H1 (cell line): ENCODE data around the gene BRPF3. TPM values are rescaled to one million over a fixed set of nuclear protein-coding genes. Genes with fewer than 3 reads are reported as not detected.

Source experiments
- EGR1 ChIP-seq: IDR thresholded peaks from 2 replicates; pipeline ENCODE4 v1.6.1; 2011; ENCODE audit warnings: low read depth, low read length, borderline replicate concordance
- KDM5A ChIP-seq: fragments of 200-600 bp; IDR thresholded peaks from 2 replicates; pipeline ENCODE4 v1.7.1; 2012; ENCODE audit warnings: mild to moderate bottlenecking, low read length, inconsistent platforms, mixed read lengths
- POLR2A ChIP-seq, 2 experiments: IDR thresholded peaks; 1 replicate in 1 of 2; 2 replicates in 1 of 2; pipeline ENCODE4 v1.6.1; 2011; ENCODE audit warnings: low read depth in 2 of 2, low read length in 2 of 2, mild to moderate bottlenecking in 2 of 2; ENCODE audit errors: control extremely low read depth in 1 of 2
- SIRT6 ChIP-seq: IDR thresholded peaks from one replicate; pipeline ENCODE4 v1.7.1; 2012; ENCODE audit warnings: low read length, inconsistent platforms
- YY1 ChIP-seq: IDR thresholded peaks from 2 replicates; pipeline ENCODE4 v1.6.1; 2011; ENCODE audit warnings: low read depth, mild to moderate bottlenecking, low read length
- polyA plus RNA-seq, 7 experiments: library from polyadenylated mRNA; depleted of rRNA in 3 of 7; stranded (reverse) in 5 of 7; unstranded in 2 of 7; fragments of >200 nt in 5 of 7; fragments of 200-250 nt in 2 of 7; gene quantifications; 1 replicate in 5 of 7; 2 replicates in 1 of 7; 4 replicates in 1 of 7; pipeline versions ENCODE4 v1.2.1 to v1.2.3, GENCODE V29; 2011 to 2013; ENCODE audit warnings: missing spikeins in 2 of 7, mixed read lengths in 2 of 7
- total RNA-seq: library from RNA; stranded (reverse); fragmentation: NEBNext Ultra II Directional; extraction: Animal tissue kit (Norgen Biotek cat#: 25700); gene quantifications from 2 replicates; pipeline ENCODE4 v1.2.1, GENCODE V29; 2021
- TF ChIP-seq, protein P1 (sequence below): IDR thresholded peaks from 2 replicates; pipeline ENCODE4 v1.6.1; 2012; ENCODE audit warnings: low read length, inconsistent platforms

BRPF3 gene
- total and polyA plus RNA-seq, 2 of the 8 experiments (the other 6 are each of a cell fraction or from before 2014, with no cell fraction given) = 26.0 to 37.5 TPM

DNA sequence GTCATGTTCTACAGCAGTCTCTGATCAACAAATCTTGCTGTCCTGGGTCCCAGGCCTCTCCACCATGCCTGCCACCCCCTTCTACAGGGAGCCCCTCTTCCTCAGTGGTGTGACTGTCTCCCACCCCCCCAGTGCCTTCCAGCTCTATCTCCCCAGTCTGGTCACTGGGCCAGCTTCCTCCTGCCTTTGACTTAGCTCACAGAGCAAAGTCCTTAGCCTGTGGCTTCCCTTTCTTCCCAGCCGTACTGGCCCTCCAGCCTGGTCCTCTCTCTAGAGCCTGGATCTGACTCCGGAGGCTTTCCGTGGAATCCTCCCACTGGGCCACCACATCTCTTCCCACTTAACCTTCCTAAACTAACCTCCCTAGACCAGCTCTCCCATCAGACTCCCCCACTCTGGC is 49.2 kb upstream of the BRPF3 start (continued):
- TF ChIP-seq, protein P1, sequence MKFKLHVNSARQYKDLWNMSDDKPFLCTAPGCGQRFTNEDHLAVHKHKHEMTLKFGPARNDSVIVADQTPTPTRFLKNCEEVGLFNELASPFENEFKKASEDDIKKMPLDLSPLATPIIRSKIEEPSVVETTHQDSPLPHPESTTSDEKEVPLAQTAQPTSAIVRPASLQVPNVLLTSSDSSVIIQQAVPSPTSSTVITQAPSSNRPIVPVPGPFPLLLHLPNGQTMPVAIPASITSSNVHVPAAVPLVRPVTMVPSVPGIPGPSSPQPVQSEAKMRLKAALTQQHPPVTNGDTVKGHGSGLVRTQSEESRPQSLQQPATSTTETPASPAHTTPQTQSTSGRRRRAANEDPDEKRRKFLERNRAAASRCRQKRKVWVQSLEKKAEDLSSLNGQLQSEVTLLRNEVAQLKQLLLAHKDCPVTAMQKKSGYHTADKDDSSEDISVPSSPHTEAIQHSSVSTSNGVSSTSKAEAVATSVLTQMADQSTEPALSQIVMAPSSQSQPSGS = no peak
- TF ChIP-seq SIRT6 (no peak), KDM5A (no peak), YY1 (no peak), POLR2A (IDR thresholded peaks at IDR 0.05; ENCODE audit: control extremely low read depth in 1 of 2, low read depth in 2 of 2, low read length in 2 of 2) (no peak), EGR1 (no peak)
- TF ChIP-seq, all 59 proteins: peak for 0
